Astrocyte of the spinal cord (primary cell): ENCODE results near the gene EVL.

ENCODE experiments used
- DNase-seq: peaks from one replicate; pipeline ENCODE4 v3.0.0; 2011; ENCODE audit warnings: low read depth, low spot score
- H3K4me3 ChIP-seq: 2 replicates; pipeline ENCODE4 v1.5.1; 2011; ENCODE audit warnings: low read depth, mild to moderate bottlenecking, low read length, moderate library complexity
- in situ Hi-C: cut with HindIII; loops from 2 replicates; pipeline ENCODE4 v1.10.0; 2017; ENCODE audit warnings: low sequenced_read_pairs
- TF ChIP-seq, protein P1 (sequence below): IDR thresholded peaks from 2 replicates; pipeline ENCODE4 v1.5.1; 2012; ENCODE audit warnings: low read depth, mild to moderate bottlenecking, low read length, inconsistent platforms

The EVL gene

GRCh38 chr14:100075681-100076080 lies 10.5 kb downstream of the EVL start:
- DNase-seq = no peak
- TF ChIP-seq, protein P1, sequence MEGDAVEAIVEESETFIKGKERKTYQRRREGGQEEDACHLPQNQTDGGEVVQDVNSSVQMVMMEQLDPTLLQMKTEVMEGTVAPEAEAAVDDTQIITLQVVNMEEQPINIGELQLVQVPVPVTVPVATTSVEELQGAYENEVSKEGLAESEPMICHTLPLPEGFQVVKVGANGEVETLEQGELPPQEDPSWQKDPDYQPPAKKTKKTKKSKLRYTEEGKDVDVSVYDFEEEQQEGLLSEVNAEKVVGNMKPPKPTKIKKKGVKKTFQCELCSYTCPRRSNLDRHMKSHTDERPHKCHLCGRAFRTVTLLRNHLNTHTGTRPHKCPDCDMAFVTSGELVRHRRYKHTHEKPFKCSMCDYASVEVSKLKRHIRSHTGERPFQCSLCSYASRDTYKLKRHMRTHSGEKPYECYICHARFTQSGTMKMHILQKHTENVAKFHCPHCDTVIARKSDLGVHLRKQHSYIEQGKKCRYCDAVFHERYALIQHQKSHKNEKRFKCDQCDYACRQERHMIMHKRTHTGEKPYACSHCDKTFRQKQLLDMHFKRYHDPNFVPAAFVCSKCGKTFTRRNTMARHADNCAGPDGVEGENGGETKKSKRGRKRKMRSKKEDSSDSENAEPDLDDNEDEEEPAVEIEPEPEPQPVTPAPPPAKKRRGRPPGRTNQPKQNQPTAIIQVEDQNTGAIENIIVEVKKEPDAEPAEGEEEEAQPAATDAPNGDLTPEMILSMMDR = no peak
- no peak overlapping the region for H3K4me3 ChIP-seq
- in situ Hi-C loops = no loop called here

DNA sequence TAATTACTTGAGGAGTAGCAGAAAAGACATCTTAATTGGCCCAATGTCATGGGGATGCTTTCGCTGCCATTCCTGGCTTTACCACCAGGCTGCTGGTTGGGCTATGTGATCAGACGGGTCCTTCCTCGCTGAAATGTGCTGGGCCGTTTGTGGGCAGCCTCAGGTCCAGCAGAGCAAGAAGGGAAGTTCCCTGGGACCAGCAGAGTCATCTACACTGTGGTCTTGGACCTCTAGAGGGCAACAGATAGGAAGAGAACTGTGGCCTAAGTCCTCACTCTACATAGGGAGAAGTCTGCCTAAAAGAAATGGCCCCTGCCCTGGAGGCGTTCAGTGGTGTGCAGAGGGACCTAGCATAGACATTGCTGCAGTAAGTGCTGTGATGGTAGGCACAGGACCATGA lies 10.9 kb downstream of the EVL start:
- H3K4me3 ChIP-seq = no peak overlapping the region
- in situ Hi-C loops = no loop called here
- TF ChIP-seq, protein P1 = peak; percentile 32
- no peak for DNase-seq

DNA sequence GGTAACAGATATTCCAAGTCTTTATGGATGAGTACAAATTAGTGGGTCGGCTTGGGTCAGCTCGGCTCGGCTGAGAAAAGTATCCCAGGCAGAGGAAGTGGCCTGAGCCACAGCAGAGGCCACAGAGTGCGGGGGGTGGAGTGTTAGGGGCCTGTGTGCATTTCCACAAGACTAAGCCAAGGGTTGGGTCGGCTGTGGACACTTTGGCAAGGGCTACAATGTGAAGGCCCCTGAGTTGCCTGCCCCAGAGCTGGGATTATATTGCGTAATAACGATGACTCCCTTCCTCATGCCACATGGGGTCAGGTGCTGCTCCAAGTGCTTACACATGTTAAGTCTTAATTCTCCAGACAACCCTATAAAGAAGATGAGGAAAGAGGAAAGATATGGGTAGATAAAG lies 11.4 kb downstream of the EVL start:
- in situ Hi-C loops = no loop called here
- peak; percentile 28 for DNase-seq

GRCh38 chr14:100077441-100077840 lies 12.2 kb downstream of the EVL start:
- TF ChIP-seq, protein P1 = no peak
- H3K4me3 ChIP-seq = no peak overlapping the region
- in situ Hi-C loops = no loop called here
- no peak for DNase-seq

More for the DNA sequence above, 11.4 kb downstream of the EVL start:
- TF ChIP-seq, protein P1 = no peak
- H3K4me3 ChIP-seq = no peak overlapping the region

DNA sequence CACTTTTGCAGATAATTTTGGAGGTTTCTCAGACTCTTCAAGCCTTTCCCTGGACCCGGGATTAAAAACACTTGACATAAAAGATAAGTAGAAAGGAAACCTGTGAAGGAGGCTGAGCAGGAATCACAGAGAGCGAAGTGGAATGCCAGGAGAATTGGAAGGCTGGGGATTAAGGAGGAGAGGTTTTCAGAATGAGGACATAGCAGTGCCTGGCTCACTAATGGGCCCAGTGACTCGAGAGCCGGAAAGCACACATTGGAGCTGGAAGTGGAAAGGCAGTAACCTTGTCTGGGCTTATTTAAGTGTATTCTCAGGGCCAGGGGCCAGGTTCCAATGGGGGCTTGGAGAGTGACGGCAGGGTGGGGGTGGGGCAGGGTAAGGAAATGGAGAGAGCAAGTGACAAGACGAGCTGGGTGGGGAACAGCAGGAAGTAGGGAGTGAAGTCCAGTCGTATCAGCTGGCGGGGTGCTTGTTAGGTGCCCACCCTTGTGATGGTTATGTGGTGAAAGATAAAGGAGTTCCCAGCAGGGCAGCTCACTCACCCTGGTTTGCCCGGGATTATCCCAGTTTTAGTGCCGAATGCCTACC lies 13.1 kb downstream of the EVL start:
- H3K4me3 ChIP-seq = no peak overlapping the region
- in situ Hi-C loops = no loop called here
- TF ChIP-seq, protein P1 = no peak
- no peak for DNase-seq

- in situ Hi-C loops = no loop called here
Measured at GRCh38 chr14:100078997-100079725, 13.9 kb downstream of the EVL start.

More at GRCh38 chr14:100078997-100079725, 13.9 kb downstream of the EVL start:
- peak; percentile 89 for DNase-seq
- TF ChIP-seq, protein P1 = peak; percentile 19
- H3K4me3 ChIP-seq = no peak overlapping the region
